C4-2B (cell line): ENCODE data around the gene GNAT1.
"Not testable (repeated sequence)": the region's sequence is repeated elsewhere in the genome, so short reads cannot be mapped to it uniquely, and the experiment has no call there.

Experiments used
- ZFX ChIP-seq: fragments of 450-650 bp; IDR thresholded peaks from 2 replicates; pipeline ENCODE4 v1.6.1; 2017
- TF ChIP-seq, protein P1 (sequence below): fragments of 450-650 bp; conservative IDR thresholded peaks from 2 replicates; pipeline ENCODE4 v1.5.1; 2017; ENCODE audit warnings: mild to moderate bottlenecking

DNA sequence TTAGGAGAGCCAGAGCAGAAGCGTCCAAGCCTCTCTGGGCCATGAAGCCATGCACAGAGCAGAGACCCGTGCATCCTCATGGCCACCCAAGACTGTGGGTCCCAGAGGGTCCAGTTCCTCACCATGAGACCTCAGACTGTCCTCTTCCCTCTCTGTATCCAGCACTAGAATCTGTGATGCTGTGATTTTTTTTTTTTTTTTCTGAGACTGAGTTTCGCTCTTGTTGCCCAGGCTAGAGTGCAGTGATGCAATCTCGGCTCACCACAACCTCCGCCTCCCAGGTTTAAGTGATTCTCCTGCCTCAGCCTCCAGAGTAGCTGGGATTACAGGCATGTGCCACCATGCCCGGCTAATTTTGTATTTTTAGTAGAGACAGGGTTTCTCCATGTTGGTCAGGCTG lies 53.4 kb downstream of the GNAT1 start:
- TF ChIP-seq, protein P1, sequence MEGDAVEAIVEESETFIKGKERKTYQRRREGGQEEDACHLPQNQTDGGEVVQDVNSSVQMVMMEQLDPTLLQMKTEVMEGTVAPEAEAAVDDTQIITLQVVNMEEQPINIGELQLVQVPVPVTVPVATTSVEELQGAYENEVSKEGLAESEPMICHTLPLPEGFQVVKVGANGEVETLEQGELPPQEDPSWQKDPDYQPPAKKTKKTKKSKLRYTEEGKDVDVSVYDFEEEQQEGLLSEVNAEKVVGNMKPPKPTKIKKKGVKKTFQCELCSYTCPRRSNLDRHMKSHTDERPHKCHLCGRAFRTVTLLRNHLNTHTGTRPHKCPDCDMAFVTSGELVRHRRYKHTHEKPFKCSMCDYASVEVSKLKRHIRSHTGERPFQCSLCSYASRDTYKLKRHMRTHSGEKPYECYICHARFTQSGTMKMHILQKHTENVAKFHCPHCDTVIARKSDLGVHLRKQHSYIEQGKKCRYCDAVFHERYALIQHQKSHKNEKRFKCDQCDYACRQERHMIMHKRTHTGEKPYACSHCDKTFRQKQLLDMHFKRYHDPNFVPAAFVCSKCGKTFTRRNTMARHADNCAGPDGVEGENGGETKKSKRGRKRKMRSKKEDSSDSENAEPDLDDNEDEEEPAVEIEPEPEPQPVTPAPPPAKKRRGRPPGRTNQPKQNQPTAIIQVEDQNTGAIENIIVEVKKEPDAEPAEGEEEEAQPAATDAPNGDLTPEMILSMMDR, result not testable (repeated sequence)
- not testable (repeated sequence) for TF ChIP-seq ZFX
